GM21515 (cell line): ENCODE measurements around the gene HPCAL4.

Experiments
- ATAC-seq: cut with Tn5 transposase; IDR thresholded peaks from one replicate; pipeline ENCODE4 v1.9.1; 2021; ENCODE audit not compliant: unreplicated experiment

HPCAL4 gene

GRCh38 chr1:39631361-39632322 is 59.6 kb downstream of the HPCAL4 start:
- no peak for ATAC-seq

GRCh38 chr1:39628807-39629350 is 62.4 kb downstream of the HPCAL4 start:
- no peak for ATAC-seq
